Glutamatergic neuron (in vitro differentiated cells): Measurements from ENCODE around the gene PRKAG2. TPM values are rescaled to one million over a fixed set of nuclear protein-coding genes. Genes with fewer than 3 reads are reported as not detected.
A peak's percentile ranks its signal among the peaks of the same experiment; 100 is the strongest.

ENCODE experiments used
- DNase-seq: peaks from one replicate; pipeline ENCODE4 v3.0.0; 2022
- H3K27ac Mint-ChIP-seq: one replicate; pipeline ENCODE4 v1.8.0; 2020; ENCODE audit warnings: mild to moderate bottlenecking, mixed read lengths, inconsistent platforms; ENCODE audit not compliant: unreplicated experiment
- H3K27me3 Mint-ChIP-seq: one replicate; pipeline ENCODE4 v1.8.0; 2020; ENCODE audit warnings: mild to moderate bottlenecking, moderate library complexity, mixed read lengths, inconsistent platforms; ENCODE audit not compliant: unreplicated experiment
- H3K36me3 Mint-ChIP-seq: one replicate; pipeline ENCODE4 v1.8.0; 2020; ENCODE audit warnings: mild to moderate bottlenecking, mixed read lengths, inconsistent platforms; ENCODE audit not compliant: unreplicated experiment
- H3K4me1 Mint-ChIP-seq: one replicate; pipeline ENCODE4 v1.8.0; 2020; ENCODE audit warnings: mild to moderate bottlenecking, low read depth, mixed read lengths, inconsistent platforms; ENCODE audit not compliant: unreplicated experiment
- H3K4me3 Mint-ChIP-seq: one replicate; pipeline ENCODE4 v1.8.0; 2020; ENCODE audit warnings: mild to moderate bottlenecking, mixed read lengths, inconsistent platforms; ENCODE audit not compliant: unreplicated experiment
- H3K9me3 Mint-ChIP-seq: one replicate; pipeline ENCODE4 v1.8.0; 2020; ENCODE audit warnings: mild to moderate bottlenecking, moderate library complexity, mixed read lengths, inconsistent platforms; ENCODE audit not compliant: unreplicated experiment
- CTCF ChIP-seq: fragments of 200-600 bp; sonication (generic); IDR thresholded peaks from one replicate; pipeline ENCODE4 v1.5.0; 2021; ENCODE audit not compliant: partially characterized antibody, unreplicated experiment
- total RNA-seq: library from RNA; stranded (reverse); fragmentation: NEBNext Ultra II Directional; extraction: Animal tissue kit (Norgen Biotek cat#: 25700); gene quantifications from one replicate; pipeline ENCODE4 v1.2.1, GENCODE V29; 2021; ENCODE audit not compliant: unreplicated experiment

Gene PRKAG2
- total RNA-seq, 1 donor from 2014 or later = 24.7 TPM

GRCh38 chr7:151693140-151693539, 183.8 kb downstream of the PRKAG2 start:
- H3K36me3 Mint-ChIP-seq = no peaks in the 10 kb centered on the region
- H3K4me1 Mint-ChIP-seq = peaks cover 8% of the 10 kb centered on the region
- H3K4me3 Mint-ChIP-seq = no peak overlapping the region
- no peak for DNase-seq
- no peak for TF ChIP-seq CTCF
- peaks cover 9% of the 10 kb centered on the region for H3K9me3 Mint-ChIP-seq
- H3K27me3 Mint-ChIP-seq = peaks cover 1% of the 10 kb centered on the region
- H3K27ac Mint-ChIP-seq = no peak overlapping the region

GRCh38 chr7:151692721-151693120, 184.2 kb downstream of the PRKAG2 start:
- Mint-ChIP-seq H3K4me3 (no peak overlapping the region), H3K4me1 (peaks cover 8% of the 10 kb centered on the region), H3K9me3 (peaks cover 9% of the 10 kb centered on the region), H3K27me3 (peaks cover 1% of the 10 kb centered on the region), H3K36me3 (no peaks in the 10 kb centered on the region), H3K27ac (no peak overlapping the region)
- DNase-seq = peak; percentile 44
- no peak for TF ChIP-seq CTCF

- peaks cover 3% of the 10 kb centered on the region for H3K4me1 Mint-ChIP-seq
- TF ChIP-seq CTCF = no peak
- peaks cover 9% of the 10 kb centered on the region for H3K9me3 Mint-ChIP-seq
- H3K27me3 Mint-ChIP-seq = no peaks in the 10 kb centered on the region
- H3K27ac Mint-ChIP-seq = no peak overlapping the region
- H3K4me3 Mint-ChIP-seq = no peak overlapping the region
- DNase-seq = no peak
- no peaks in the 10 kb centered on the region for H3K36me3 Mint-ChIP-seq
Measured at GRCh38 chr7:151691449-151691848, 185.5 kb downstream of the PRKAG2 start.

- H3K27ac Mint-ChIP-seq = no peak overlapping the region
- H3K4me3 Mint-ChIP-seq = no peak overlapping the region
- H3K9me3 Mint-ChIP-seq = peaks cover 9% of the 10 kb centered on the region
- no peak for DNase-seq
- no peaks in the 10 kb centered on the region for H3K4me1 Mint-ChIP-seq
- no peak for TF ChIP-seq CTCF
- H3K27me3 Mint-ChIP-seq = no peaks in the 10 kb centered on the region
- H3K36me3 Mint-ChIP-seq = no peaks in the 10 kb centered on the region
Measured at GRCh38 chr7:151690606-151691005, 186.3 kb downstream of the PRKAG2 start.

- Mint-ChIP-seq H3K4me3 (no peak overlapping the region), H3K27me3 (peaks cover 2% of the 10 kb centered on the region), H3K9me3 (peaks cover 7% of the 10 kb centered on the region), H3K4me1 (no peaks in the 10 kb centered on the region), H3K27ac (no peak overlapping the region), H3K36me3 (no peaks in the 10 kb centered on the region)
- DNase-seq = no peak
- TF ChIP-seq CTCF = no peak
Measured at GRCh38 chr7:151689196-151689971, 187.5 kb downstream of the PRKAG2 start.
